GM23248 (cell line): ENCODE results near the gene SELENOI. TPM values are rescaled to one million over a fixed set of nuclear protein-coding genes. Genes with fewer than 3 reads are reported as not detected.

ENCODE experiments used
- DNase-seq: peaks from one replicate; pipeline ENCODE4 v3.0.0-alpha.2; 2015
- H2AFZ ChIP-seq: fragments of 200-600 bp; sonication (generic); 2 replicates; pipeline ENCODE4 v1.6.1; 2016; ENCODE audit warnings: antibody characterized with exemption
- H3F3A ChIP-seq: fragments of 200-600 bp; sonication (generic); 2 replicates; pipeline ENCODE4 v1.6.1; 2016; ENCODE audit warnings: mild to moderate bottlenecking, antibody characterized with exemption, mixed run types; ENCODE audit not compliant: insufficient read depth
- H3K27ac ChIP-seq: fragments of 200-600 bp; sonication (generic); 2 replicates; pipeline ENCODE4 v1.5.1; 2016; ENCODE audit warnings: mild to moderate bottlenecking
- H3K27me3 ChIP-seq: fragments of 200-600 bp; sonication (generic); replicated peaks from 2 replicates; pipeline ENCODE4 v1.6.1; 2016; ENCODE audit warnings: mild to moderate bottlenecking; ENCODE audit not compliant: insufficient read depth
- H3K36me3 ChIP-seq: fragments of 200-600 bp; sonication (generic); 2 replicates; pipeline ENCODE4 v1.6.1; 2016; ENCODE audit warnings: low read depth, mild to moderate bottlenecking
- H3K4me1 ChIP-seq: fragments of 200-600 bp; sonication (generic); 2 replicates; pipeline ENCODE4 v1.6.1; 2016; ENCODE audit warnings: mild to moderate bottlenecking; ENCODE audit not compliant: insufficient read depth
- H3K4me2 ChIP-seq: fragments of 200-600 bp; sonication (generic); one replicate; pipeline ENCODE4 v1.6.1; 2016; ENCODE audit warnings: mild to moderate bottlenecking; ENCODE audit not compliant: unreplicated experiment
- H3K4me3 ChIP-seq: fragments of 200-600 bp; sonication (generic); 2 replicates; pipeline ENCODE4 v1.5.1; 2016; ENCODE audit warnings: mild to moderate bottlenecking
- H3K79me2 ChIP-seq: fragments of 200-600 bp; sonication (generic); 2 replicates; pipeline ENCODE4 v1.6.1; 2016; ENCODE audit warnings: mild to moderate bottlenecking; ENCODE audit not compliant: insufficient read depth
- H3K9ac ChIP-seq: fragments of 200-600 bp; sonication (generic); 2 replicates; pipeline ENCODE4 v1.6.1; 2016; ENCODE audit warnings: mild to moderate bottlenecking
- H3K9me2 ChIP-seq: fragments of 200-600 bp; sonication (generic); 2 replicates; pipeline ENCODE4 v1.6.1; 2016; ENCODE audit warnings: mixed run types, mild to moderate bottlenecking, moderate library complexity; ENCODE audit not compliant: insufficient read depth
- H3K9me3 ChIP-seq: fragments of 200-600 bp; sonication (generic); one replicate; pipeline ENCODE4 v1.6.1; 2017; ENCODE audit warnings: low read depth
- H4K20me1 ChIP-seq: fragments of 200-600 bp; sonication (generic); 2 replicates; pipeline ENCODE4 v1.6.0; 2016; ENCODE audit not compliant: insufficient read depth
- EZH2 ChIP-seq: fragments of 200-600 bp; sonication (generic); IDR thresholded peaks from 2 replicates; pipeline ENCODE4 v1.6.1; 2018; ENCODE audit warnings: antibody characterized with exemption, mild to moderate bottlenecking; ENCODE audit not compliant: insufficient read depth, poor library complexity, severe bottlenecking
- EZH2phosphoT487 ChIP-seq: fragments of 200-600 bp; sonication (generic); IDR thresholded peaks from 2 replicates; pipeline ENCODE4 v1.6.1; 2018; ENCODE audit warnings: antibody characterized with exemption, moderate library complexity, mild to moderate bottlenecking, low read depth; ENCODE audit not compliant: insufficient read depth
- WGBS, 2 experiments: methylation state at CpG; one replicate each; pipeline ENCODE4 v1.1.6; 2015 to 2017; ENCODE audit warnings: low lambda C conversion rate in 2 of 2, low coverage in 1 of 2; ENCODE audit errors: missing lambda C conversion rate in 2 of 2; 5-methylcytosine and 5-hydroxymethylcytosine counted together
- in situ Hi-C: fragments of 300-500 bp; cut with MboI; formaldehyde crosslinking; loops from 2 replicates; pipeline ENCODE4 v1.15.0; 2020
- polyA plus RNA-seq: library from polyadenylated mRNA; unstranded; fragments of >200 nt; fragmentation: Nextera tagmentation; extraction: Ambion mirVana; gene quantifications from 2 replicates; pipeline ENCODE4 v1.2.1, GENCODE V29; 2016
- total RNA-seq: library from RNA; depleted of rRNA; stranded (reverse); fragments of >200 nt; shearing (Covaris generic); gene quantifications from 2 replicates; pipeline ENCODE4 v1.2.3, GENCODE V29; 2014

SELENOI gene
- total and polyA plus RNA-seq, 2 experiments from 2014 or later: 3.6 to 19.8 TPM

DNA sequence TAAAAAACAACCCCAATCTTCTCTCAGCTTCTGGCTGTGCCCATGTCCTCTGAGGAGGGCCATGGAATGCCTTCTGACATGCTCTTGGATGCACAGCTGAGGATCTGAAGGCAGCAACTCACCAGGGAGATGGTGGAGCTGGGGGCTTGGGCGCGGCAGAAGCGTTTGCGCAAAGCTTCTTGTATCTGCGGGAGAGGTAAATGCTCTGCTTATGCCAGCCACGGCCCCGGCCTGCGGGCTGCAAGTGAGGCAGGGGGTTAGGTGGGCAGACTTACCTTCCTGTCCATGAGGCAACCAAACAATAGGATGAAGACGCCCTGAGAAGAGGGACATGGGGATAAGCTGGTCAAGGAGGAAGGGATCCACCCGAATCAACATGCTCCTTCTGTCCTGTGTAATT is 36.0 kb upstream of the SELENOI start:
- H3K9me2 ChIP-seq: no peaks in the 10 kb centered on the region
- 87 to 88% methylated on average over 10 of the region's 10 CpGs for WGBS, 2 experiments
- no peak overlapping the region for H2AFZ ChIP-seq
- H3K79me2 ChIP-seq: no peaks in the 10 kb centered on the region
- H3K9ac ChIP-seq: no peak overlapping the region
- H3K4me2 ChIP-seq: no peak overlapping the region
- no peak for DNase-seq
- no peaks in the 10 kb centered on the region for H3K9me3 ChIP-seq
- H4K20me1 ChIP-seq: no peaks in the 10 kb centered on the region
- TF ChIP-seq EZH2 (no peak), EZH2phosphoT487 (no peak)
- no peaks in the 10 kb centered on the region for H3K36me3 ChIP-seq
- no peak overlapping the region for H3K27ac ChIP-seq
- in situ Hi-C loops: no loop called here
- no peaks in the 10 kb centered on the region for H3K27me3 ChIP-seq
- H3K4me1 ChIP-seq: no peaks in the 10 kb centered on the region
- no peaks in the 10 kb centered on the region for H3F3A ChIP-seq
- no peak overlapping the region for H3K4me3 ChIP-seq

DNA sequence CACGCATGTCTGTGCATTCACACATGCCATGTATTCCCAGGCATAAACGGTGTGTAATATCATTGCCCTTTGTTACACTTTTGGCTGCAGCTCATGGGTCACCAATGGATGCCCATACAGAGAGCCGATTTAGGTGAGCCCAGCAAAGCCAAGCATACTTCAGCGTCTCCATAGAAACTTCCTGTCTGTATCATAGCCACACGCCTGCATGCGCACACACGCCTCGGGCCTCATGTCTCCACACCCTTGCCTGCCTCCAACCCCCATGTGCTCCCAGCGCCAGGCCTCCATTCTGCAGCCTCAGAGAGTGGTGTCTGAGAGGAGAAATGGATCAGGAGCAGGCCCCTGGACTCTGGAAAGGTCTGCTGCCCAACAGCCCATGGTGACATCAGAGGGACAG is 33.5 kb upstream of the SELENOI start:
- Histone ChIP-seq H3K4me1 (no peaks in the 10 kb centered on the region), H3K79me2 (no peaks in the 10 kb centered on the region), H3K9me2 (no peaks in the 10 kb centered on the region), H2AFZ (no peak overlapping the region), H3K9ac (no peak overlapping the region), H3K36me3 (no peaks in the 10 kb centered on the region), H4K20me1 (no peaks in the 10 kb centered on the region), H3K27me3 (no peaks in the 10 kb centered on the region), H3K4me3 (no peak overlapping the region), H3F3A (no peaks in the 10 kb centered on the region), H3K9me3 (no peaks in the 10 kb centered on the region), H3K27ac (no peak overlapping the region), H3K4me2 (no peak overlapping the region)
- in situ Hi-C loops: no loop called here
- WGBS, 2 experiments: 56 to 65% methylated on average over 9 of the region's 9 CpGs
- no peak for TF ChIP-seq EZH2
- TF ChIP-seq EZH2phosphoT487: no peak
- no peak for DNase-seq

DNA sequence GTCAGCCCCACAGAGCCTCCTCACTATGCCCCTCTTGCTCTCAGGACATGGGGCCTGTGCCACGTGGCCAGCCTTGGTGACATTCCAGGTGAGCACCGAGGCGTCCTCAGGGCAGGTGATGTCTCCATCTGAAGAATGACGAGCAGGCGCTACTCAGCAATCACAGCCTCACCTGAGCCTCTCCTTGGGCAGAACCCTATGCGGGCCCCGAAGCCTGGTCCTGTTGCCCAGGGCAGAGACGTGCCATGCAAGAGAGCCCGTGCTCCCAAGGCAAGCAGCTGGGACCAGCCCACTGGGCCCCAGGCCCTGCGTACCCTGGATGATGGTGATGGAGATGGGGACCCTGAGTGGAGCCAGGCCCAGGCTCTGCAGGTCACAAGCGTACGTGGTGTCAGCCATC is 32.5 kb upstream of the SELENOI start:
- in situ Hi-C loops: no loop called here
- Histone ChIP-seq H3K36me3 (no peaks in the 10 kb centered on the region), H3F3A (no peaks in the 10 kb centered on the region), H2AFZ (no peak overlapping the region), H3K27me3 (no peaks in the 10 kb centered on the region), H4K20me1 (no peaks in the 10 kb centered on the region), H3K4me2 (no peak overlapping the region), H3K4me1 (no peaks in the 10 kb centered on the region), H3K9me2 (no peaks in the 10 kb centered on the region), H3K9ac (no peak overlapping the region), H3K9me3 (no peaks in the 10 kb centered on the region), H3K79me2 (no peaks in the 10 kb centered on the region), H3K27ac (no peak overlapping the region), H3K4me3 (no peak overlapping the region)
- no peak for DNase-seq
- TF ChIP-seq EZH2phosphoT487 (no peak), EZH2 (no peak)
- 72 to 74% methylated on average over 12 of the region's 12 CpGs for WGBS, 2 experiments

DNA sequence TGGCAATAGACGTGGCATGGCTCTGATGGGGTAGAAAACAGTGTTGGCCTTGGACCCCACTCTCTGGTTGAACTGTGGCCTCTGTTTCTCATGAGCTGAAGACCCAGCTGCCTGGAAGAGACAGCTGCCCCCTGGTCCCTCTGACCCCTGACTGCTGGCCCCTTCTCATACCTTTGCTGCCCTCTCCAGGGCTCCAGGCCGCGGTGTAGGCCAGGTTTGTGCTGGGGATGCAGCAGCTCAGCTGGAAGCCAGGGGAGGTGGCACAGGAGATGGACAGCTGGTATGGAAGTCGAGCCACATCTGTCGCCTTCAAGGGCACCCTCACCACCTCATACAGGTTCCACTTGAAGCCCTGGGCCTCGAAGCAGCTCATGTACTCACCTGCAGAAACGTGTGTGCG is 31.7 kb upstream of the SELENOI start:
- H4K20me1 ChIP-seq: no peaks in the 10 kb centered on the region
- no peaks in the 10 kb centered on the region for H3K36me3 ChIP-seq
- H3F3A ChIP-seq: no peaks in the 10 kb centered on the region
- no peak for DNase-seq
- H3K9me3 ChIP-seq: no peaks in the 10 kb centered on the region
- no peaks in the 10 kb centered on the region for H3K9me2 ChIP-seq
- in situ Hi-C loops: no loop called here
- no peak overlapping the region for H3K4me2 ChIP-seq
- H3K79me2 ChIP-seq: no peaks in the 10 kb centered on the region
- no peaks in the 10 kb centered on the region for H3K4me1 ChIP-seq
- H3K9ac ChIP-seq: no peak overlapping the region
- H3K27ac ChIP-seq: no peak overlapping the region
- no peak overlapping the region for H2AFZ ChIP-seq
- TF ChIP-seq EZH2phosphoT487 (no peak), EZH2 (no peak)
- 60 to 64% methylated on average over 8 of the region's 8 CpGs for WGBS, 2 experiments
- no peaks in the 10 kb centered on the region for H3K27me3 ChIP-seq
- H3K4me3 ChIP-seq: no peak overlapping the region

DNA sequence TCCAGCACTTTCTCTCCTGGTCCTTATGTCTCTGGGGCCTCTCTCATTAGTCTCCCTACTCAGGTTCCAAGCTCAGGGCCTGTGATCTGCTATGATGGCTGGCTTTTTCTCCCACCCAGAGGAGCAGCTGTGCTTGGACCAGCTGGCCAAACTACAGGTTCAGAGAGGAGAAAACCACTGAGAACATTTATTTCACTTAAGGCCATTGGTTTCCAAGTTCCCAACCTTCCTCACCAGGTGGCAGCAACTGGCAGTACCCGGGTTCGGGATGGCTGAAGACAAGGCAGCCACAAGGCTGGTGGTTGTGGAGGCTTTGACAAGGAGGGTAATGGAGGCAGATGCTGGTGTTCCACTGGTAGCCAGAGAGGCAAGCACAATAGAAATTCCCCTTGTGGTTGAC is 29.9 kb upstream of the SELENOI start:
- H3K9ac ChIP-seq: no peak overlapping the region
- H2AFZ ChIP-seq: no peak overlapping the region
- no peak for TF ChIP-seq EZH2
- no peak for TF ChIP-seq EZH2phosphoT487
- H3K4me2 ChIP-seq: no peak overlapping the region
- no peaks in the 10 kb centered on the region for H3K79me2 ChIP-seq
- in situ Hi-C loops: no loop called here
- no peak overlapping the region for H3K27ac ChIP-seq
- H3K9me3 ChIP-seq: no peaks in the 10 kb centered on the region
- H3K27me3 ChIP-seq: no peaks in the 10 kb centered on the region
- H4K20me1 ChIP-seq: no peaks in the 10 kb centered on the region
- H3K36me3 ChIP-seq: no peaks in the 10 kb centered on the region
- DNase-seq: peak; percentile 42
- H3K4me1 ChIP-seq: no peaks in the 10 kb centered on the region
- 10 to 17% methylated on average over 2 of the region's 2 CpGs for WGBS, 2 experiments
- H3K4me3 ChIP-seq: no peak overlapping the region
- no peaks in the 10 kb centered on the region for H3F3A ChIP-seq
- no peaks in the 10 kb centered on the region for H3K9me2 ChIP-seq
